Activated CD8-positive, alpha-beta memory T cell treated with anti-CD3 and anti-CD28 coated beads, Interleukin-2, amount 10 ng/mL, durations not matched to agents 7 days and 5 days (primary cell): ENCODE results near the gene ZSWIM8. TPM values are rescaled to one million over a fixed set of nuclear protein-coding genes. Genes with fewer than 3 reads are reported as not detected.
"Not testable (repeated sequence)": the region's sequence is repeated elsewhere in the genome, so short reads cannot be mapped to it uniquely, and the experiment has no call there.

Experiments
- ATAC-seq: fragments of 150-1000 bp; cut with Tn5 transposase; one replicate; pipeline ENCODE4 v1.10.0; 2021; ENCODE audit warnings: moderate library complexity
- CTCF ChIA-PET: fragments of 350-600 bp; sonication (Branson Sonifier 250); formaldehyde crosslinking; loops from one replicate; lab custom pipeline; 2021; ENCODE audit warnings: antibody characterized with exemption; lab: Charles Lee
- DNase-seq: peaks from one replicate; pipeline ENCODE4 v3.0.0-alpha.2; 2020
- H3K27ac Mint-ChIP-seq: one replicate; pipeline ENCODE4 v1.8.0; 2021; ENCODE audit warnings: mild to moderate bottlenecking, mixed read lengths
- H3K27me3 Mint-ChIP-seq: one replicate; pipeline ENCODE4 v1.8.0; 2021; ENCODE audit warnings: mixed read lengths
- H3K36me3 Mint-ChIP-seq: one replicate; pipeline ENCODE4 v1.8.0; 2021; ENCODE audit warnings: mild to moderate bottlenecking, mixed read lengths
- H3K4me1 Mint-ChIP-seq: one replicate; pipeline ENCODE4 v1.8.0; 2021; ENCODE audit warnings: mixed read lengths
- H3K4me3 Mint-ChIP-seq: one replicate; pipeline ENCODE4 v1.8.0; 2021; ENCODE audit warnings: mild to moderate bottlenecking, moderate library complexity, mixed read lengths
- H3K9me3 Mint-ChIP-seq: one replicate; pipeline ENCODE4 v1.8.0; 2022; ENCODE audit warnings: low read depth, mixed read lengths
- total RNA-seq, 2 experiments: library from RNA; stranded (reverse); gene quantifications; one replicate each; pipeline ENCODE4 v1.2.3, GENCODE V29; 2021

The ZSWIM8 gene
- total RNA-seq, 2 experiments from 2014 or later = 73.6 to 83.7 TPM

- Mint-ChIP-seq H3K27ac (no peak overlapping the region), H3K27me3 (no peaks in the 10 kb centered on the region), H3K36me3 (peaks cover 3% of the 10 kb centered on the region), H3K9me3 (no peaks in the 10 kb centered on the region), H3K4me3 (no peak overlapping the region), H3K4me1 (peaks cover 6% of the 10 kb centered on the region)
- ATAC-seq = no peak
- no peak for DNase-seq
- CTCF ChIA-PET = interaction anchor here (1.2 to 1.7 kb wide), 2 partner anchors 11 to 64 kb away, joined by 3 to 7 read pairs; no protein-coding TSS in a partner anchor
These were observed 29.7 kb downstream of the ZSWIM8 start for GRCh38 chr10:73814896-73815718.

- Mint-ChIP-seq H3K4me3 (no peak overlapping the region), H3K36me3 (no peaks in the 10 kb centered on the region), H3K27me3 (no peaks in the 10 kb centered on the region), H3K9me3 (no peaks in the 10 kb centered on the region), H3K4me1 (peaks cover 2% of the 10 kb centered on the region), H3K27ac (no peak overlapping the region)
- no peak for ATAC-seq
- CTCF ChIA-PET = interaction anchor here (1.2 to 1.7 kb wide), 2 partner anchors 10 to 64 kb away, joined by 3 to 7 read pairs; no protein-coding TSS in a partner anchor
- DNase-seq = no peak
These were observed 30.3 kb downstream of the ZSWIM8 start for GRCh38 chr10:73815719-73816030.

GRCh38 chr10:73816917-73817729, 31.7 kb downstream of the ZSWIM8 start:
- CTCF ChIA-PET = interaction anchor here (1.7 kb wide), 1 partner anchor 62 kb away, joined by 7 read pairs; no protein-coding TSS in a partner anchor
- Mint-ChIP-seq H3K9me3 (no peaks in the 10 kb centered on the region), H3K4me3 (no peak overlapping the region), H3K36me3 (peaks cover 4% of the 10 kb centered on the region), H3K27ac (no peak overlapping the region), H3K4me1 (peaks cover 2% of the 10 kb centered on the region), H3K27me3 (no peaks in the 10 kb centered on the region)
- no peak for DNase-seq
- no peak for ATAC-seq

- Mint-ChIP-seq H3K36me3 (peaks cover 7% of the 10 kb centered on the region), H3K9me3 (no peaks in the 10 kb centered on the region)
These were observed 32.4 kb downstream of the ZSWIM8 start for GRCh38 chr10:73817826-73818225.

GRCh38 chr10:73818402-73818801, 33.0 kb downstream of the ZSWIM8 start:
- H3K36me3 Mint-ChIP-seq = peaks cover 7% of the 10 kb centered on the region
- H3K9me3 Mint-ChIP-seq = no peaks in the 10 kb centered on the region
- H3K4me3 Mint-ChIP-seq = no peak overlapping the region
- ATAC-seq (no peak), DNase-seq (no peak)
- H3K27me3 Mint-ChIP-seq = no peaks in the 10 kb centered on the region
- CTCF ChIA-PET = interaction anchor here (0.8 kb wide), 1 partner anchor 17 kb away, joined by 3 read pairs; no protein-coding TSS in a partner anchor
- H3K4me1 Mint-ChIP-seq = no peaks in the 10 kb centered on the region
- no peak overlapping the region for H3K27ac Mint-ChIP-seq

More at GRCh38 chr10:73817826-73818225, 32.4 kb downstream of the ZSWIM8 start:
- Mint-ChIP-seq H3K4me3 (no peak overlapping the region), H3K4me1 (no peaks in the 10 kb centered on the region), H3K27me3 (no peaks in the 10 kb centered on the region), H3K27ac (no peak overlapping the region)
- ATAC-seq (no peak), DNase-seq (no peak)
- CTCF ChIA-PET = interaction anchor here (0.8 kb wide), 1 partner anchor 18 kb away, joined by 3 read pairs; no protein-coding TSS in a partner anchor

GRCh38 chr10:73819081-73819480, 33.7 kb downstream of the ZSWIM8 start:
- ATAC-seq (no peak), DNase-seq (no peak)
- no peak overlapping the region for H3K27ac Mint-ChIP-seq
- H3K9me3 Mint-ChIP-seq = no peaks in the 10 kb centered on the region
- no peaks in the 10 kb centered on the region for H3K27me3 Mint-ChIP-seq
- CTCF ChIA-PET = no interaction called here
- no peak overlapping the region for H3K4me3 Mint-ChIP-seq
- no peaks in the 10 kb centered on the region for H3K4me1 Mint-ChIP-seq
- H3K36me3 Mint-ChIP-seq = peaks cover 7% of the 10 kb centered on the region

GRCh38 chr10:73819513-73820093, 34.2 kb downstream of the ZSWIM8 start:
- ATAC-seq (no peak), DNase-seq (no peak)
- no peaks in the 10 kb centered on the region for H3K4me1 Mint-ChIP-seq
- no peaks in the 10 kb centered on the region for H3K27me3 Mint-ChIP-seq
- CTCF ChIA-PET = no interaction called here
- H3K4me3 Mint-ChIP-seq = no peak overlapping the region
- no peak overlapping the region for H3K27ac Mint-ChIP-seq
- H3K9me3 Mint-ChIP-seq = no peaks in the 10 kb centered on the region
- peaks cover 7% of the 10 kb centered on the region for H3K36me3 Mint-ChIP-seq

- Mint-ChIP-seq H3K4me3 (no peak overlapping the region), H3K36me3 (peaks cover 9% of the 10 kb centered on the region), H3K27ac (no peak overlapping the region), H3K9me3 (no peaks in the 10 kb centered on the region), H3K4me1 (no peaks in the 10 kb centered on the region), H3K27me3 (no peaks in the 10 kb centered on the region)
- no peak for DNase-seq
- CTCF ChIA-PET = interaction anchor here (1.1 to 1.3 kb wide), 2 partner anchors 25 to 56 kb away, joined by 3 read pairs; no protein-coding TSS in a partner anchor
- no peak for ATAC-seq
These were observed 38.0 kb downstream of the ZSWIM8 start for GRCh38 chr10:73823391-73823790.

GRCh38 chr10:73824146-73824725, 38.8 kb downstream of the ZSWIM8 start:
- H3K27me3 Mint-ChIP-seq = no peaks in the 10 kb centered on the region
- CTCF ChIA-PET = interaction anchor here (1.3 kb wide), 1 partner anchor 56 kb away, joined by 3 read pairs; no protein-coding TSS in a partner anchor
- ATAC-seq (no peak), DNase-seq (no peak)
- H3K9me3 Mint-ChIP-seq = no peaks in the 10 kb centered on the region
- no peaks in the 10 kb centered on the region for H3K4me1 Mint-ChIP-seq
- no peak overlapping the region for H3K27ac Mint-ChIP-seq
- no peak overlapping the region for H3K4me3 Mint-ChIP-seq
- H3K36me3 Mint-ChIP-seq = peaks cover 9% of the 10 kb centered on the region

- DNase-seq (no peak), ATAC-seq (no peak)
- H3K4me3 Mint-ChIP-seq = no peak overlapping the region
- H3K27ac Mint-ChIP-seq = no peak overlapping the region
- H3K4me1 Mint-ChIP-seq = no peaks in the 10 kb centered on the region
- CTCF ChIA-PET = interaction anchor here (2.1 kb wide), 1 partner anchor 52 kb away, joined by 8 read pairs; no protein-coding TSS in a partner anchor
- no peaks in the 10 kb centered on the region for H3K27me3 Mint-ChIP-seq
- H3K36me3 Mint-ChIP-seq = peaks cover 4% of the 10 kb centered on the region
- no peaks in the 10 kb centered on the region for H3K9me3 Mint-ChIP-seq
These were observed 42.1 kb downstream of the ZSWIM8 start for GRCh38 chr10:73827346-73828089.

GRCh38 chr10:73828161-73828560, 42.8 kb downstream of the ZSWIM8 start:
- H3K36me3 Mint-ChIP-seq = peaks cover 2% of the 10 kb centered on the region
- no peak for DNase-seq
- CTCF ChIA-PET = interaction anchor here (1.3 to 2.1 kb wide), 2 partner anchors 51 to 60 kb away, joined by 3 to 8 read pairs; no protein-coding TSS in a partner anchor
- ATAC-seq = no peak
- no peaks in the 10 kb centered on the region for H3K27me3 Mint-ChIP-seq
- no peak overlapping the region for H3K27ac Mint-ChIP-seq
- H3K4me1 Mint-ChIP-seq = no peaks in the 10 kb centered on the region
- H3K4me3 Mint-ChIP-seq = no peak overlapping the region
- H3K9me3 Mint-ChIP-seq = no peaks in the 10 kb centered on the region

- ATAC-seq, H3K27ac Mint-ChIP-seq, DNase-seq, H3K36me3 Mint-ChIP-seq, H3K4me1 Mint-ChIP-seq, H3K9me3 Mint-ChIP-seq, H3K4me3 Mint-ChIP-seq, H3K27me3 Mint-ChIP-seq: not testable (repeated sequence)
- CTCF ChIA-PET = interaction anchor here (1.3 to 2.1 kb wide), 2 partner anchors 50 to 59 kb away, joined by 3 to 8 read pairs; no protein-coding TSS in a partner anchor
These were observed 43.7 kb downstream of the ZSWIM8 start for GRCh38 chr10:73829090-73829489.
